Type B pancreatic cell (in vitro differentiated cells): ENCODE measurements around the gene KLHL17. TPM values are rescaled to one million over a fixed set of nuclear protein-coding genes. Genes with fewer than 3 reads are reported as not detected.

Experiments used
- DNase-seq: peaks from one replicate; pipeline ENCODE4 v3.0.0; 2021; ENCODE audit warnings: mixed read lengths; ENCODE audit not compliant: unreplicated experiment; ENCODE audit errors: extremely low spot score
- H3K27ac Mint-ChIP-seq: 2 replicates; pipeline ENCODE4 v1.8.0; 2021; ENCODE audit warnings: mild to moderate bottlenecking, mixed read lengths
- H3K27me3 Mint-ChIP-seq: 2 replicates; pipeline ENCODE4 v1.8.0; 2021; ENCODE audit warnings: mixed read lengths
- H3K36me3 Mint-ChIP-seq: 2 replicates; pipeline ENCODE4 v1.8.0; 2021; ENCODE audit warnings: mixed read lengths
- H3K4me1 Mint-ChIP-seq: one replicate; pipeline ENCODE4 v1.8.0; 2021; ENCODE audit warnings: mixed read lengths; ENCODE audit not compliant: unreplicated experiment
- H3K4me3 Mint-ChIP-seq: 2 replicates; pipeline ENCODE4 v1.8.0; 2021; ENCODE audit warnings: mild to moderate bottlenecking, mixed read lengths
- H3K9me3 Mint-ChIP-seq: 2 replicates; pipeline ENCODE4 v1.8.0; 2021; ENCODE audit warnings: mixed read lengths
- total RNA-seq: library from RNA; stranded (reverse); gene quantifications from 2 replicates; pipeline ENCODE4 v1.2.1, GENCODE V29; 2021; ENCODE audit warnings: low replicate concordance
- TF ChIP-seq, protein P1 (sequence below): fragments of 200-600 bp; sonication (generic); conservative IDR thresholded peaks from 2 replicates; pipeline ENCODE4 v1.5.0; 2021; ENCODE audit warnings: antibody characterized with exemption, mild to moderate bottlenecking

KLHL17 gene
- total RNA-seq, 1 donor from 2014 or later: 42.2 TPM

DNA sequence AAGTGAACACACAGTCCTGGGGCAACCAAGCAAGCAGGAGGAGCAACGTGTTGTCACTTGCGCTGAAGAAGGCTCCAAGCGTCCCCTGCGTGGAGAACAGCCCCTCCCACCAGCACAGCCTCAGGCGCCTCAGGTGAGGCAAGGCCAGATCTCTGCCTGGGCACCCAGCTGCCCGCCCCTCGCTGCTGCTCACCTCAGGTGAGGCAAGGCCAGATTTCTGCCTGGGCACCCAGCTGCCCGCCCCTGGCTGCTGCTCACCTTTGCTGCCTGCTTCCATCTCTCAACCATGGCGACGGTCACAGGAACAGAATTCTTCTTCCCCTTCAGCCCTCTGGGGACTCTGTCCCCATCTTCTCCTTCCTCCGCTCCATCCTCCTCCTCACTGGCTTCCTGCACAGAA lies 3.7 kb upstream of the KLHL17 start:
- Mint-ChIP-seq H3K36me3 (peaks cover 8% of the 10 kb centered on the region), H3K27ac (no peak overlapping the region)
- TF ChIP-seq, protein P1, sequence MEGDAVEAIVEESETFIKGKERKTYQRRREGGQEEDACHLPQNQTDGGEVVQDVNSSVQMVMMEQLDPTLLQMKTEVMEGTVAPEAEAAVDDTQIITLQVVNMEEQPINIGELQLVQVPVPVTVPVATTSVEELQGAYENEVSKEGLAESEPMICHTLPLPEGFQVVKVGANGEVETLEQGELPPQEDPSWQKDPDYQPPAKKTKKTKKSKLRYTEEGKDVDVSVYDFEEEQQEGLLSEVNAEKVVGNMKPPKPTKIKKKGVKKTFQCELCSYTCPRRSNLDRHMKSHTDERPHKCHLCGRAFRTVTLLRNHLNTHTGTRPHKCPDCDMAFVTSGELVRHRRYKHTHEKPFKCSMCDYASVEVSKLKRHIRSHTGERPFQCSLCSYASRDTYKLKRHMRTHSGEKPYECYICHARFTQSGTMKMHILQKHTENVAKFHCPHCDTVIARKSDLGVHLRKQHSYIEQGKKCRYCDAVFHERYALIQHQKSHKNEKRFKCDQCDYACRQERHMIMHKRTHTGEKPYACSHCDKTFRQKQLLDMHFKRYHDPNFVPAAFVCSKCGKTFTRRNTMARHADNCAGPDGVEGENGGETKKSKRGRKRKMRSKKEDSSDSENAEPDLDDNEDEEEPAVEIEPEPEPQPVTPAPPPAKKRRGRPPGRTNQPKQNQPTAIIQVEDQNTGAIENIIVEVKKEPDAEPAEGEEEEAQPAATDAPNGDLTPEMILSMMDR: no peak

DNA sequence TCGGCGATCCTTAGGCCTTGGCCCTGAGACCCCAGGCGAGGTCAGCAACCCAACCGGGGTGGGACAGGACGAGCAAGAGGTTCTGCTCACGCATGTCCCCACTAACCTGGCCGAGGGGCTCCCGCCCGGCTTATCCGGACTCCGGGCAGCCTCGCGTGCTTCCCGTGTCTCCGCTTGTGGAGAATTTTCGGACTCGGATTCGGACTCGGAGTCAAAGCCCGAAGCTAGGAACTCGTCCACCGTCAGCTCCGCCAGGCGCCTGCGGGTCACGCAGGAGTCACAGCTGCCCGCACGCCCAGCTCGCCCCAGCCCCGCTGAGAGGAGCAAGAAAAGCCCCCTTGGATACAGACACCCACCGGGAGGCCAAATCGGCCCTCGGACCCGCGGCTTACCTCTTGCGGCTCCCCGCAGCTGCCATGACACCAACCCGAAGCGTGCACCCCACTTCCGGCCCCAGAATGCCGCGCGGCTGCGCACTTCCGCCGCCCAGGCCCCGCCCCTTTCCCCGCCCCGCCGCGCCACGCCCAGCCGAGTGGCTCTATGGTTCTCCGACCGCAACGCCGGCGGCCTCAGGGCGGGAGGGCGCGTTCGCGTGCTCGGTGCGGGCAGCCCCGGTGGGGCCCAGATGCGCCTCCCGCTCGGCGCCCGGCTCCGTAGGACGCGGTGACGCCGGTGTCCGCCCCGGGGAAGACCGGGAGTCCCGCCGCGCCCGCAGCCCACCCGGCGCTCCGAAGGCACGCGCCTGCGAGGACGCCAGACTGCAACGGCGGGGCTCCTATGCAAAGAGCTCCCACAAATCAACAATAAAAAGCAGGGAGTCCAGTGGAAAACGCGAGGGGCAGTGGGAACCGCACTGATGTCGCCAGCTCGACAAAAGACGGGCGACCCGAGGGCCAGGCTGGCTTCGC lies 1.3 kb upstream of the KLHL17 start, which contains the start of gene NOC2L:
NOC2L (minus strand) TSS at position 434 of the 908 bp plus-strand sequence; CDS start at position 418, 16 bp downstream.
- peaks cover 8% of the 10 kb centered on the region for H3K36me3 Mint-ChIP-seq

More for the DNA sequence above, 3.7 kb upstream of the KLHL17 start:
- no peak for DNase-seq
- Mint-ChIP-seq H3K4me1 (peaks cover 12% of the 10 kb centered on the region), H3K9me3 (no peaks in the 10 kb centered on the region), H3K4me3 (no peak overlapping the region), H3K27me3 (no peaks in the 10 kb centered on the region)

DNA sequence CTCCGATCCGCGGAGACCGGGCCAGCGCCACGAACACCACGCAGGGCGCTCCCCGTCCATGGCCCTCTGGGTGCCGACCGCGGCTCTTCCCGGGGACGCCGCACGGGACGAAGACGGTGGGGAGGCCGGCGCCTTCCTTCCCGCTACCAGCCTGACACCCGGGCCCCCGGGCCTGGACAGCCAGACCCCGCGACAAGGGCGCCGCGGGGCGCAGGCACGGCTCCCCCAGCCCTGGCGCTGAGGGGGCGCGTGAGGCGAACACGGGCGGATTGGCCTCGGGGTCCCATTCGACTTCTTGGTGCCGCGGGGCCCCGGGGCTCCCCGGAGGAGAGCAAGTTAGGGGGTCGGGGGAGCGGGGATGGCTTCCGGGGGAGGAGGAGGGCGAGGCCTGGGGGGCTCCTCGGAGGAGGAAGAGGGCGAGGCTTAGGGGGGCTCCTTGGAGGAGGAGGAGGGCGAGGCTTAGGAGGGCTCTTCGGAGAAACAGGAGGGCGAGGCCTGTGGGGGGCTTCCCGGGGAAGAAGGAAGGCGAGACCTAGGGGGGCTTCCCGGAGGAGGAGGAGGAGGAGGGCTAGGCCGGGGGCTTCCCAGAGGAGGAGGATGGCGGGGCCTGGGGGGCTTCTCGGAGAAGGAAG lies 537 bp upstream of the KLHL17 start:
- H3K27me3 Mint-ChIP-seq: no peaks in the 10 kb centered on the region
- H3K4me3 Mint-ChIP-seq: peak overlapping the region; percentile 77
- TF ChIP-seq, protein P1: no peak
- no peak for DNase-seq
- no peak overlapping the region for H3K27ac Mint-ChIP-seq
- H3K36me3 Mint-ChIP-seq: peaks cover 8% of the 10 kb centered on the region
- H3K4me1 Mint-ChIP-seq: peaks cover 12% of the 10 kb centered on the region
- H3K9me3 Mint-ChIP-seq: no peaks in the 10 kb centered on the region

More for the DNA sequence above, 1.3 kb upstream of the KLHL17 start, which contains the start of gene NOC2L:
- DNase-seq: peak; percentile 96
- Mint-ChIP-seq H3K27me3 (no peaks in the 10 kb centered on the region), H3K27ac (peak within 1 kb of the TSS; percentile 83), H3K4me3 (peak within 1 kb of the TSS; percentile 95), H3K9me3 (no peaks in the 10 kb centered on the region), H3K4me1 (peaks cover 12% of the 10 kb centered on the region)
- TF ChIP-seq, protein P1: no peak

DNA sequence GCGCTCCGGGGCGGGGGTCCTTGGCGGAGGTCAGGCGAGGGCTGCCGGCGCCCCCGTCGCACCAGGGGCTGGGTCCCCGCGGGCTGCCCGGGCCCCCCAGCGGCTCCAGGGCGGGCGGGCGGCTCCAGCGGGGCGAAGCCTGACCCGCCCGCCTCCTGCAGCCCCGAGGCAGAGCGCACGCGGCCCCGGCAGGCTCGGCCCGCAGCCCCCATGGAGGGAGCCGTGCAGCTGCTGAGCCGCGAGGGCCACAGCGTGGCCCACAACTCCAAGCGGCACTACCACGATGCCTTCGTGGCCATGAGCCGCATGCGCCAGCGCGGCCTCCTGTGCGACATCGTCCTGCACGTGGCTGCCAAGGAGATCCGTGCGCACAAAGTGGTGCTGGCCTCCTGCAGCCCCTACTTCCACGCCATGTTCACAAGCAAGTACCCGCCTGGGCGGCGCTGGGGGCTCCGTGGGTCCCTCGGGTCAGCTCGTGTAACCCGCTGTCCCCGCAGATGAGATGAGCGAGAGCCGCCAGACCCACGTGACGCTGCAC lies 817 bp downstream of the KLHL17 start:
- Mint-ChIP-seq H3K4me1 (peaks cover 12% of the 10 kb centered on the region), H3K27ac (no peak overlapping the region), H3K27me3 (no peaks in the 10 kb centered on the region), H3K9me3 (no peaks in the 10 kb centered on the region), H3K4me3 (no peak overlapping the region), H3K36me3 (peaks cover 4% of the 10 kb centered on the region)
- DNase-seq: no peak
- TF ChIP-seq, protein P1: no peak

DNA sequence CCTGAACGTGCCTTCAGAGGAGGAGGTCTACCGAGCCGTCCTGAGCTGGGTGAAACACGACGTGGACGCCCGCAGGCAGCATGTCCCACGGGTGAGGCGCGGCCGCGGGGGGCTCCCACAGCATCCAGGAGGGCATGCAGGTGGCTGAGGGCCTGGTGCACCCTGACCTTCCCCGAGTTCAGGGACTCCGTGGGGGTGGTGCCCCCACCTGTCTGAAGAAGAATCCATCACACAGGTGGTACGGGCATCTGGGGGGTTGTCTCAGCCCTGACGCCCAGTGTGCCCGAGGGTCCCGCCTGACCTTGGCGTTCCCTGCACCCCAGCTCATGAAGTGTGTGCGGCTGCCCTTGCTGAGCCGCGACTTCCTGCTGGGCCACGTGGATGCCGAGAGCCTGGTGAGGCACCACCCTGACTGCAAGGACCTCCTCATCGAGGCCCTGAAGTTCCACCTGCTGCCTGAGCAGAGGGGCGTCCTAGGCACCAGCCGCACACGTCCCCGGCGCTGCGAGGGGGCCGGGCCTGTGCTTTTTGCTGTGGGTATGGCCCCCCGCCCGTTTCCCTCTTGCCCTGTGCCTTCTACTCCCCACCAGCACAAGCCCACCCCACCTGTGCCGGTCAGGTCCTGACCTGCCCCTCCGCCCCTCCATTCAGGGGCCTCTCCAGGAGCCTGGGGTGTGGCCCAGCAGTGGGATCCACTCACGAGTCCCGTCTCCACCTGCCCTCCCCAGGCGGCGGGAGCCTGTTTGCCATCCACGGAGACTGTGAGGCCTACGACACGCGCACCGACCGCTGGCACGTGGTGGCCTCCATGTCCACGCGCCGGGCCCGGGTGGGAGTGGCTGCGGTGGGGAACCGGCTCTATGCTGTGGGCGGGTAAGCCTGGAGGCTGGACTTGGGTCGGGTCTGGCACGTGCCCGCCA lies 2.3 kb downstream of the KLHL17 start:
- Mint-ChIP-seq H3K27ac (no peak overlapping the region), H3K27me3 (peaks cover 7% of the 10 kb centered on the region), H3K9me3 (no peaks in the 10 kb centered on the region), H3K36me3 (peaks cover 2% of the 10 kb centered on the region), H3K4me1 (peaks cover 8% of the 10 kb centered on the region), H3K4me3 (peak overlapping the region; percentile 78)
- TF ChIP-seq, protein P1: no peak
- DNase-seq: no peak
